SK-N-SH treated with all-trans-retinoic acid at 6 μM for 48 hours (cell line): Measurements from ENCODE around the gene SLC10A2.

Source experiments
- ATAC-seq: fragments of 200-7000 bp; cut with Tn5 transposase; 3 replicates; pipeline ENCODE4 v1.9.1; 2020; ENCODE audit warnings: mild to moderate bottlenecking, moderate library complexity
- ARNTL ChIP-seq: fragments of 450-650 bp; formaldehyde crosslinking; IDR thresholded peaks from 2 replicates; pipeline ENCODE4 v1.5.0; 2020; ENCODE audit warnings: low read depth, mild to moderate bottlenecking, moderate library complexity, borderline replicate concordance
- BACH2 ChIP-seq: fragments of 250-450 bp; sonication (Bioruptor Pico); IDR thresholded peaks from 2 replicates; pipeline ENCODE4 v1.9.0; 2021; ENCODE audit warnings: mild to moderate bottlenecking, borderline replicate concordance
- CREB5 ChIP-seq: fragments of 250-450 bp; sonication (Bioruptor Pico); IDR thresholded peaks from 2 replicates; pipeline ENCODE4 v1.5.1; 2020; ENCODE audit warnings: low read depth, mild to moderate bottlenecking, moderate library complexity
- CSRNP3 ChIP-seq: fragments of 250-450 bp; sonication (Bioruptor Pico); IDR thresholded peaks from 2 replicates; pipeline ENCODE4 v1.5.1; 2021; ENCODE audit warnings: mild to moderate bottlenecking, moderate library complexity
- ESRRG ChIP-seq: fragments of 250-450 bp; sonication (Bioruptor Pico); IDR thresholded peaks from 2 replicates; pipeline ENCODE4 v1.6.1; 2021; ENCODE audit warnings: mild to moderate bottlenecking
- GLIS3 ChIP-seq: fragments of 250-450 bp; sonication (Bioruptor Pico); IDR thresholded peaks from 2 replicates; pipeline ENCODE4 v1.5.0; 2020; ENCODE audit warnings: mild to moderate bottlenecking, moderate library complexity
- ISL1 ChIP-seq: fragments of 250-450 bp; sonication (Bioruptor Pico); IDR thresholded peaks from 2 replicates; pipeline ENCODE4 v2.1.2; 2022; ENCODE audit warnings: mild to moderate bottlenecking, moderate library complexity
- OSR1 ChIP-seq: fragments of 250-450 bp; sonication (Bioruptor Pico); IDR thresholded peaks from 2 replicates; pipeline ENCODE4 v1.8.0; 2022; ENCODE audit warnings: moderate library complexity, mild to moderate bottlenecking, inconsistent platforms
- PATZ1 ChIP-seq: fragments of 250-450 bp; sonication (Bioruptor Pico); IDR thresholded peaks from 2 replicates; pipeline ENCODE4 v1.8.0; 2020; ENCODE audit warnings: mild to moderate bottlenecking, moderate library complexity, borderline replicate concordance
- POU6F1 ChIP-seq: fragments of 250-450 bp; sonication (Bioruptor Pico); IDR thresholded peaks from 2 replicates; pipeline ENCODE4 v1.8.0; 2021; ENCODE audit warnings: low read depth, mild to moderate bottlenecking, moderate library complexity, borderline replicate concordance
- PPARA ChIP-seq: fragments of 250-450 bp; sonication (Bioruptor Pico); IDR thresholded peaks from 2 replicates; pipeline ENCODE4 v1.5.0; 2020; ENCODE audit warnings: mild to moderate bottlenecking, borderline replicate concordance
- RARB ChIP-seq: fragments of 250-450 bp; sonication (Bioruptor Pico); IDR thresholded peaks from 2 replicates; pipeline ENCODE4 v1.8.0; 2021; ENCODE audit warnings: mild to moderate bottlenecking, moderate library complexity
- TOX ChIP-seq: fragments of 250-450 bp; sonication (Bioruptor Pico); IDR thresholded peaks from 2 replicates; pipeline ENCODE4 v1.8.0; 2021; ENCODE audit warnings: mild to moderate bottlenecking, moderate library complexity, borderline replicate concordance
- TSHZ2 ChIP-seq: fragments of 250-450 bp; sonication (Bioruptor Pico); IDR thresholded peaks from 2 replicates; pipeline ENCODE4 v1.5.0; 2020; ENCODE audit warnings: mild to moderate bottlenecking, moderate library complexity
- ZC3H10 ChIP-seq: fragments of 250-450 bp; sonication (Bioruptor Pico); IDR thresholded peaks from 2 replicates; pipeline ENCODE4 v1.5.1; 2021; ENCODE audit warnings: mild to moderate bottlenecking, moderate library complexity
- ZFP30 ChIP-seq: fragments of 450-650 bp; formaldehyde crosslinking; IDR thresholded peaks from 2 replicates; pipeline ENCODE4 v1.5.0; 2022; ENCODE audit warnings: mild to moderate bottlenecking, moderate library complexity
- ZNF565 ChIP-seq: fragments of 450-650 bp; formaldehyde crosslinking; conservative IDR thresholded peaks from 2 replicates; pipeline ENCODE4 v1.5.0; 2020; ENCODE audit warnings: low read depth, mild to moderate bottlenecking, moderate library complexity
- ZNF8 ChIP-seq: fragments of 450-650 bp; formaldehyde crosslinking; IDR thresholded peaks from 2 replicates; pipeline ENCODE4 v1.5.0; 2020; ENCODE audit warnings: mild to moderate bottlenecking, moderate library complexity

SLC10A2 gene

GRCh38 chr13:103063376-103063775 is 2.8 kb downstream of the SLC10A2 start (continued):
- no peak for TF ChIP-seq ISL1 (CRISPR knock-in tag)
- TF ChIP-seq BACH2 (CRISPR knock-in tag): no peak

- ATAC-seq: no peak
- TF ChIP-seq ISL1 (CRISPR knock-in tag): no peak
- TF ChIP-seq ARNTL: no peak
- no peak for TF ChIP-seq ZNF8 (CRISPR knock-in tag)
These were observed 4.1 kb downstream of the SLC10A2 start for GRCh38 chr13:103062079-103062478.

- no peak for ATAC-seq
- TF ChIP-seq TOX (CRISPR knock-in tag) (no peak), GLIS3 (CRISPR knock-in tag) (no peak)
These were observed 10.2 kb downstream of the SLC10A2 start for GRCh38 chr13:103056008-103056407.

GRCh38 chr13:103055166-103055565 is 11.1 kb downstream of the SLC10A2 start:
- TF ChIP-seq TOX (CRISPR knock-in tag): no peak
- TF ChIP-seq RARB (CRISPR knock-in tag): no peak
- no peak for TF ChIP-seq GLIS3 (CRISPR knock-in tag)
- no peak for TF ChIP-seq ESRRG
- TF ChIP-seq ARNTL: no peak
- no peak for ATAC-seq

- no peak for ATAC-seq
- TF ChIP-seq RARB (CRISPR knock-in tag): no peak
- no peak for TF ChIP-seq POU6F1 (CRISPR knock-in tag)
- TF ChIP-seq PATZ1 (CRISPR knock-in tag): no peak
- TF ChIP-seq ISL1 (CRISPR knock-in tag): no peak
- TF ChIP-seq GLIS3 (CRISPR knock-in tag): no peak
- TF ChIP-seq ZFP30 (CRISPR knock-in tag): no peak
- TF ChIP-seq TOX (CRISPR knock-in tag): no peak
- no peak for TF ChIP-seq TSHZ2
- no peak for TF ChIP-seq ARNTL
- no peak for TF ChIP-seq BACH2 (CRISPR knock-in tag)
- TF ChIP-seq ZNF565: no peak
- no peak for TF ChIP-seq CSRNP3 (CRISPR knock-in tag)
- TF ChIP-seq OSR1: no peak
- TF ChIP-seq ZC3H10 (CRISPR knock-in tag): no peak
- no peak for TF ChIP-seq ZNF8 (CRISPR knock-in tag)
- TF ChIP-seq ESRRG: no peak
These were observed 19.5 kb downstream of the SLC10A2 start for GRCh38 chr13:103046676-103047075.

- no peak for ATAC-seq
- TF ChIP-seq PPARA (CRISPR knock-in tag) (no peak), TSHZ2 (no peak), POU6F1 (CRISPR knock-in tag) (no peak), CREB5 (CRISPR knock-in tag) (no peak), TOX (CRISPR knock-in tag) (no peak)
These were observed 22.2 kb downstream of the SLC10A2 start for GRCh38 chr13:103044056-103044455.
